Measurements from ENCODE around the gene SLC6A13. TPM values are rescaled to one million over a fixed set of nuclear protein-coding genes. Genes with fewer than 3 reads are reported as not detected.
A peak's percentile ranks its signal among the peaks of the same experiment; 100 is the strongest.

Gene SLC6A13
- total and polyA plus RNA-seq, 10 of the 15 experiments (the other 5 are each of a cell fraction or from before 2014, with no cell fraction given): 0.18 to 1.2 (median 0.20) TPM; not detected in 3

DNA sequence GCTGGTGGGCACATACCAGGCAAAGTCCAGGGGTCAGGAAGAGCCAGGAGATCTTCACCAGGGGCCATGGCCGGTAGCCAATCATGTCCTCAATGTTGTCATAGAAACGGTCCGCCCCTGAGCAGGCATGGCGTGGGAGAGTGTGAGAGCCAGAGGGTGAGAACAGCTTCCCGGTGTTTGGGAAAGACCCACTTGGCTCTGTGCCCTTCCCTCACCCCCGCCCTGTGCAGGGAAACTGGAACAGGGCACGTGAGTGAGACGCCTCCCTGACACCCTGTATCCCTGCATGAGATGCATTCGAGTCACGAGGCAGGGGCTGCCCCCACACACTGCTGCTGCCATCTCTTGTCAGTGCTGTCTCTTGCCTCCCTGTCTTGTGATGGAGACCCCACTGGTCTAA is 69.4 kb downstream of the SLC6A13 start:
- TF ChIP-seq, protein P1, sequence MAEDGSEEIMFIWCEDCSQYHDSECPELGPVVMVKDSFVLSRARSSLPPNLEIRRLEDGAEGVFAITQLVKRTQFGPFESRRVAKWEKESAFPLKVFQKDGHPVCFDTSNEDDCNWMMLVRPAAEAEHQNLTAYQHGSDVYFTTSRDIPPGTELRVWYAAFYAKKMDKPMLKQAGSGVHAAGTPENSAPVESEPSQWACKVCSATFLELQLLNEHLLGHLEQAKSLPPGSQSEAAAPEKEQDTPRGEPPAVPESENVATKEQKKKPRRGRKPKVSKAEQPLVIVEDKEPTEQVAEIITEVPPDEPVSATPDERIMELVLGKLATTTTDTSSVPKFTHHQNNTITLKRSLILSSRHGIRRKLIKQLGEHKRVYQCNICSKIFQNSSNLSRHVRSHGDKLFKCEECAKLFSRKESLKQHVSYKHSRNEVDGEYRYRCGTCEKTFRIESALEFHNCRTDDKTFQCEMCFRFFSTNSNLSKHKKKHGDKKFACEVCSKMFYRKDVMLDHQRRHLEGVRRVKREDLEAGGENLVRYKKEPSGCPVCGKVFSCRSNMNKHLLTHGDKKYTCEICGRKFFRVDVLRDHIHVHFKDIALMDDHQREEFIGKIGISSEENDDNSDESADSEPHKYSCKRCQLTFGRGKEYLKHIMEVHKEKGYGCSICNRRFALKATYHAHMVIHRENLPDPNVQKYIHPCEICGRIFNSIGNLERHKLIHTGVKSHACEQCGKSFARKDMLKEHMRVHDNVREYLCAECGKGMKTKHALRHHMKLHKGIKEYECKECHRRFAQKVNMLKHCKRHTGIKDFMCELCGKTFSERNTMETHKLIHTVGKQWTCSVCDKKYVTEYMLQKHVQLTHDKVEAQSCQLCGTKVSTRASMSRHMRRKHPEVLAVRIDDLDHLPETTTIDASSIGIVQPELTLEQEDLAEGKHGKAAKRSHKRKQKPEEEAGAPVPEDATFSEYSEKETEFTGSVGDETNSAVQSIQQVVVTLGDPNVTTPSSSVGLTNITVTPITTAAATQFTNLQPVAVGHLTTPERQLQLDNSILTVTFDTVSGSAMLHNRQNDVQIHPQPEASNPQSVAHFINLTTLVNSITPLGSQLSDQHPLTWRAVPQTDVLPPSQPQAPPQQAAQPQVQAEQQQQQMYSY (CRISPR knock-in tag; IDR thresholded peaks at IDR 0.05): no peak
- 0 out of 4 replicates have a peak, but pooled peaks of 1 of the 2 experiments have one; percentile 38 for TF ChIP-seq BHLHE40 (IDR thresholded peaks at IDR 0.05; ENCODE audit: borderline replicate concordance in 1 of 2, low read depth in 2 of 2, low read length in 1 of 2)
- no peak overlapping the region for H3K4me3 ChIP-seq
- CTCF ChIA-PET: no interaction called here
- no peak for FAIRE-seq
- peaks cover 0 to 2% of the 10 kb centered on the region in 2 experiments; a peak in 2 of 4 replicates for H3K27me3 ChIP-seq (replicated peaks in 1 of 2; ENCODE audit: control insufficient read depth in 2 of 2, insufficient read depth in 2 of 2, low read length in 1 of 2)
- SMC1A ChIA-PET (ENCODE audit: uncharacterized antibody, unreplicated experiment): no interaction called here
- WGBS (ENCODE audit: insufficient coverage, insufficient replicate concordance, low lambda C conversion rate, missing lambda C conversion rate): 25% methylated on average over 10 of the region's 10 CpGs
- H3K79me2 ChIP-seq (ENCODE audit: control insufficient read depth, insufficient read depth, low read length): no peaks in the 10 kb centered on the region
- no peak overlapping the region for H3K27ac ChIP-seq (ENCODE audit: control insufficient read depth, insufficient read depth)
- H3K9me3 ChIP-seq (replicated peaks; ENCODE audit: control insufficient read depth, insufficient read depth, low read length): no peaks in the 10 kb centered on the region
- H2AFZ ChIP-seq (ENCODE audit: control insufficient read depth, low read depth, low read length): no peak overlapping the region
- DNase-seq (ENCODE audit: low read depth, low spot score): no peak
- ATAC-seq: no peak
- intact Hi-C loops (cut with micrococcal nuclease; ENCODE audit: unreplicated experiment): no loop called here
- in situ Hi-C loops (cut with MboI): no loop called here
- BruUV-seq (replicated peaks): no TSS peak
- H3K9ac ChIP-seq (ENCODE audit: control insufficient read depth, insufficient read depth, low read length): no peak overlapping the region
- POLR2A ChIA-PET: no interaction called here
- no peaks in the 10 kb centered on the region for H4K20me1 ChIP-seq (ENCODE audit: control insufficient read depth, insufficient read depth)
- H3K4me2 ChIP-seq (ENCODE audit: control insufficient read depth, insufficient read depth): no peak overlapping the region
- RAD21 ChIA-PET (ENCODE audit: unreplicated experiment): no interaction called here
- no peaks in the 10 kb centered on the region for H3K4me1 ChIP-seq (ENCODE audit: control insufficient read depth, insufficient read depth, low read length)
- no peaks in the 10 kb centered on the region for H3K36me3 ChIP-seq (ENCODE audit: control insufficient read depth in 2 of 2, insufficient read depth in 2 of 2, low read length in 1 of 2)

DNA sequence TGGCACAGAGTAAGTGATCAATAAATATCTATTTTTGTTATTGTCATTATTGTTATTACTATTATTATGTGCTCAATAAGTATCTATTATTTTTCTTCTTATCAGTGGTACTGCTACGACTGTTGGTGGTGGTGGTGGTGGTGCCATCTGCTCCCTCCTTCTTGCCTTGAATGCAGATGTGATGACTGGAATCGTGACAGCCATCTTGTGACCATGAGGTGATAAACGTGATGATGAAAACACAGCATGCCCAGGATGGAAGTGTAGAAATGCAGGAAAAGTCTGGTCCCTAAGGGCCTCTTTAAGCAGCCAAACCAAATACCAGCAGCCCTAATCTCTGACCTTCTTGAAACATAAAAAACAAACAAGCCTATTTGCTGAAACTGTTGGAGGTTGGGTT is 71.1 kb downstream of the SLC6A13 start:
- Histone ChIP-seq H3K27ac (ENCODE audit: control insufficient read depth, insufficient read depth) (no peak overlapping the region), H3K36me3 (ENCODE audit: control insufficient read depth in 2 of 2, insufficient read depth in 2 of 2, low read length in 1 of 2) (no peaks in the 10 kb centered on the region), H3K4me2 (ENCODE audit: control insufficient read depth, insufficient read depth) (no peak overlapping the region), H3K9ac (ENCODE audit: control insufficient read depth, insufficient read depth, low read length) (no peak overlapping the region), H3K4me3 (no peak overlapping the region), H3K9me3 (replicated peaks; ENCODE audit: control insufficient read depth, insufficient read depth, low read length) (no peaks in the 10 kb centered on the region), H3K79me2 (ENCODE audit: control insufficient read depth, insufficient read depth, low read length) (no peaks in the 10 kb centered on the region), H4K20me1 (ENCODE audit: control insufficient read depth, insufficient read depth) (no peaks in the 10 kb centered on the region), H2AFZ (ENCODE audit: control insufficient read depth, low read depth, low read length) (no peak overlapping the region), H3K4me1 (ENCODE audit: control insufficient read depth, insufficient read depth, low read length) (no peaks in the 10 kb centered on the region), H3K27me3 (replicated peaks in 1 of 2; ENCODE audit: control insufficient read depth in 2 of 2, insufficient read depth in 2 of 2, low read length in 1 of 2) (peaks cover 0 to 2% of the 10 kb centered on the region in 2 experiments; a peak in 2 of 4 replicates)
- no peak for DNase-seq (ENCODE audit: low read depth, low spot score)
- no peak for TF ChIP-seq POLR2AphosphoS2 (IDR thresholded peaks at IDR 0.05; ENCODE audit: low read depth, low read length)
- no peak for TF ChIP-seq STAT3 (IDR thresholded peaks at IDR 0.05; ENCODE audit: low read depth, low read length)
- TF ChIP-seq NR2C1 (IDR thresholded peaks at IDR 0.05): no peak
- TF ChIP-seq SREBF2 (IDR thresholded peaks at IDR 0.05; ENCODE audit: low read length): no peak
- intact Hi-C loops (cut with micrococcal nuclease; ENCODE audit: unreplicated experiment) (no loop called here), in situ Hi-C loops (cut with MboI) (no loop called here)
- BruUV-seq (replicated peaks): no TSS peak
- ChIA-PET RAD21 (ENCODE audit: unreplicated experiment) (no interaction called here), CTCF (no interaction called here), SMC1A (ENCODE audit: uncharacterized antibody, unreplicated experiment) (no interaction called here), POLR2A (no interaction called here)
- no peak for ATAC-seq
- no peak for FAIRE-seq
- 12% methylated on average over 3 of the region's 3 CpGs for WGBS (ENCODE audit: insufficient coverage, insufficient replicate concordance, low lambda C conversion rate, missing lambda C conversion rate)
